ENCODE measurements around the gene NECTIN3.

GRCh38 chr3:111128884-111129283 is 57.3 kb downstream of the NECTIN3 start:
- TF ChIP-seq CTCF (IDR thresholded peaks at IDR 0.05) (no peak), POLR2A (IDR thresholded peaks at IDR 0.05) (no peak)

Measured in testis (tissue), 2 donors.